Tibial artery (tissue), 4 donors: ENCODE data around the gene CEP170.
"Not testable (repeated sequence)": the region's sequence is repeated elsewhere in the genome, so short reads cannot be mapped to it uniquely, and the experiment has no call there.

Source experiments
- DNase-seq, 2 donors: peaks; one replicate each; pipeline ENCODE4 v3.0.0-alpha.2; 2019
- H3K27ac ChIP-seq, 2 donors: fragments of 200-600 bp; sonication (generic) in 1 of 2; 1 replicate in 1 of 2; 2 replicates in 1 of 2; pipeline ENCODE4 v1.5.1; 2018 to 2019; ENCODE audit warnings: mild to moderate bottlenecking in 1 of 2
- H3K27me3 ChIP-seq, 2 donors: fragments of 200-600 bp; sonication (generic) in 1 of 2; one replicate each; pipeline versions ENCODE4 v1.5.1 to v1.6.0; 2016 to 2019
- H3K36me3 ChIP-seq, 3 donors: fragments of 200-600 bp; sonication (generic) in 2 of 3; one replicate each; pipeline ENCODE4 v1.5.1; 2016 to 2019; ENCODE audit warnings: mild to moderate bottlenecking in 2 of 3
- H3K4me1 ChIP-seq, 4 donors: fragments of 200-600 bp; sonication (generic) in 2 of 4; 1 replicate in 3 of 4; 2 replicates in 1 of 4; pipeline ENCODE4 v1.5.1; 2016 to 2019
- H3K4me3 ChIP-seq, 2 donors: fragments of 200-600 bp; sonication (generic) in 1 of 2; 1 replicate in 1 of 2; 2 replicates in 1 of 2; pipeline ENCODE4 v1.5.1; 2018 to 2019; ENCODE audit warnings: mild to moderate bottlenecking in 2 of 2
- H3K9me3 ChIP-seq, 3 donors: fragments of 200-600 bp; sonication (generic) in 1 of 3; one replicate each; pipeline ENCODE4 v1.5.1; 2016 to 2019
- intact Hi-C: fragments of 100-400 bp; cut with DNase I; formaldehyde crosslinking; loops from one replicate; pipeline ENCODE4 v1.15.0; 2023; ENCODE audit warnings: low total_unique reads

Gene CEP170

GRCh38 chr1:243087368-243087767 lies 167.7 kb downstream of the CEP170 start:
- H3K36me3 ChIP-seq, intact Hi-C loops, H3K27ac ChIP-seq, H3K4me3 ChIP-seq, H3K9me3 ChIP-seq, DNase-seq, H3K4me1 ChIP-seq, H3K27me3 ChIP-seq: not testable (repeated sequence)
